ENCODE measurements around the gene PARD6G. TPM values are rescaled to one million over a fixed set of nuclear protein-coding genes. Genes with fewer than 3 reads are reported as not detected.

The PARD6G gene
- total and polyA plus RNA-seq, 2 of the 8 experiments (the other 6 are each of a cell fraction or from before 2014, with no cell fraction given): 11.3 to 17.9 TPM

DNA sequence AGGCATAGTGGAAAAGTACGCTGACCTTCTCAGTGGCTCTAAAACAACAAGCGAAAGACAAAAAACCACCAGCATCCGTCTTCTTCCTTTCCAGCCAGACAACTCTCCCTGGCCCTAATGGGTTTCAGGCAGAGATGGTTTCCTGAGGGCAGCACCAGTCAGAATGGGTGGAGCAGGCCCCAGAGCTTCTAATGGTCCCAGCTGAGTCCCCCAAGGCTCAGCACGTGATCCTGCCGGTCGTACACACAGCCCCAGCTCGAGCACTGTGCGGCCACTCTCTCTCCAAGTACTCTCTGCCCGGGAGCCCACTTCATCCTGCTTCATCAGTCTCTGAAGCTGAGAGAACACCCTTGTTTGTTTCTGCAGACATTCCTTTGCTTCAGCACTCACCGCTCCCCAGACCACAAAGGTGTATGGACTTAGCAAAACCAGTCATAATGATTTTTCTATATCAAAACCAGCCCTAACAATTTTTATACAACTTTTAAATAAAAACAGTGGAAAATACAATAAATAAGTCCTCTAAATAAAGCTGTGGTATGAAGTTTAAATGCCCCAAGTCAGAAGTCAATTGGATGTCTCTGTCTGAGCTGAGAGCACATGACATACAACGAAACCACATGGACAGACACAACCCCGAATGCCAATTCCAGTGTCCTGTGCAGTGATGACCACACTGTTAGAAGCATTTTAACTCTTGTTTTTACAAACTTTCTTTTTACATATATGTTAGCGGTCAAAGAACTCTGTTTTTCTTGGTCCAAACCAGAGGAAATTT is 63.9 kb downstream of the PARD6G start:
- Histone ChIP-seq H3K79me1 (ENCODE audit: low read depth, low read length) (peaks cover 5% of the 10 kb centered on the region), H3K4ac (replicated peaks; ENCODE audit: insufficient read length, low read depth, low read length) (no peak overlapping the region), H3K4me1 (replicated peaks in 1 of 4; ENCODE audit: control insufficient read depth in 3 of 4, insufficient read depth in 4 of 4, low read length in 3 of 4) (peaks cover 0 to 10% (median 3%) of the 10 kb centered on the region in 4 experiments; a peak in 5 of 7 replicates), H2BK20ac (ENCODE audit: low read length) (no peak overlapping the region), H2BK120ac (replicated peaks; ENCODE audit: low read depth, low read length) (no peak overlapping the region), H3K27ac (ENCODE audit: low read depth, low read length) (no peak overlapping the region), H2AFZ (ENCODE audit: low read length) (no peak overlapping the region), H3K18ac (ENCODE audit: extremely low read depth, low read length) (no peak overlapping the region), H4K20me1 (replicated peaks in 1 of 2; ENCODE audit: control insufficient read depth in 1 of 2, insufficient read depth in 2 of 2, low read length in 2 of 2) (peaks cover 0 to 14% of the 10 kb centered on the region in 2 experiments), H2AK5ac (ENCODE audit: low read depth, low read length) (no peak overlapping the region), H2BK15ac (ENCODE audit: low read length) (no peak overlapping the region), H2BK12ac (ENCODE audit: low read depth, low read length) (no peak overlapping the region), H3K14ac (ENCODE audit: insufficient read length) (no peak overlapping the region), H4K8ac (ENCODE audit: extremely low read depth, insufficient read depth, low read length) (no peak overlapping the region; the same call in 1 of the 2 replicates), H3K36me3 (ENCODE audit: control insufficient read depth in 2 of 4, insufficient read depth in 4 of 4, low read length in 3 of 4) (no peaks in the 10 kb centered on the region), H3K9ac (replicated peaks in 1 of 4; ENCODE audit: extremely low read depth in 1 of 4, low read depth in 3 of 4, low read length in 3 of 4) (no peak overlapping the region), H3K79me2 (ENCODE audit: control insufficient read depth in 1 of 2, insufficient read depth in 2 of 2, low read length in 2 of 2) (no peaks in the 10 kb centered on the region), H3K27me3 (replicated peaks in 1 of 4; ENCODE audit: control insufficient read depth in 3 of 4, extremely low read depth in 1 of 4, insufficient read depth in 3 of 4, low read length in 3 of 4) (no peaks in the 10 kb centered on the region), H3K4me2 (ENCODE audit: insufficient read depth in 1 of 2, low read depth in 2 of 2, low read length in 2 of 2) (no peak overlapping the region), H4K91ac (replicated peaks; ENCODE audit: insufficient read length, low read length) (no peak overlapping the region), H3K23ac (ENCODE audit: insufficient read length) (no peak overlapping the region), H3K23me2 (ENCODE audit: low read depth, low read length) (no peaks in the 10 kb centered on the region), H2BK5ac (ENCODE audit: low read depth, low read length) (no peak overlapping the region), H3K4me3 (ENCODE audit: extremely low read depth in 1 of 4, insufficient read depth in 2 of 4, low read depth in 3 of 4, low read length in 4 of 4) (no peak overlapping the region), H4K5ac (ENCODE audit: insufficient read length, low read depth, low read length) (no peak overlapping the region), H3K56ac (replicated peaks; ENCODE audit: insufficient read length, low read depth, low read length) (no peak overlapping the region), H3K9me3 (ENCODE audit: insufficient read depth in 2 of 2, low read depth in 1 of 2, low read length in 1 of 2) (peaks cover 0 to 2% of the 10 kb centered on the region in 2 experiments; a peak in 2 of 4 replicates)
- ChIA-PET CTCF (ENCODE audit: partially characterized antibody) (interaction anchor here (0.9 to 4.2 kb wide), 6 partner anchors 9 to 64 kb away, joined by 3 to 27 read pairs (median 4); partner anchors contain the start of gene PARD6G), POLR2A (ENCODE audit: partially characterized antibody) (interaction anchor here (2.1 kb wide), 1 partner anchor 13 kb away, joined by 6 read pairs; no protein-coding TSS in a partner anchor)
- TF ChIP-seq RNF2 (IDR thresholded peaks at IDR 0.05; ENCODE audit: borderline replicate concordance, low read depth, low read length, missing control alignments, poor library complexity, severe bottlenecking) (no peak), POLR2AphosphoS5 (IDR thresholded peaks at IDR 0.05; ENCODE audit: low read depth, low read length) (no peak), RXRA (IDR thresholded peaks at IDR 0.05; ENCODE audit: insufficient read depth, low read depth, low read length) (no peak), TBP (IDR thresholded peaks at IDR 0.05; ENCODE audit: low read depth, low read length) (no peak)
- DNase-seq (ENCODE audit: low read depth in 1 of 2, low spot score in 2 of 2) (no peak), FAIRE-seq (no peak)
- WGBS, 2 experiments (ENCODE audit: extremely low coverage in 1 of 2, insufficient coverage in 1 of 2, insufficient read length in 1 of 2, insufficient replicate concordance in 2 of 2, low coverage in 1 of 2, low lambda C conversion rate in 2 of 2, missing lambda C conversion rate in 1 of 2): 91% methylated on average over 13 of the region's 13 CpGs; no CpG with 5 or more reads in 1 of the 2 experiments

Data from H1 (cell line).